Activated naive CD8-positive, alpha-beta T cell treated with anti-CD3 and anti-CD28 coated beads, Interleukin-2, amount 50 U/mL, for 24 hours (primary cell): ENCODE data around the gene DYSF.

Source experiments
- ATAC-seq: fragments of 150-1000 bp; cut with Tn5 transposase; one replicate; pipeline ENCODE4 v1.10.0; 2021
- DNase-seq: peaks from one replicate; pipeline ENCODE4 v3.0.0; 2021
- H3K27ac Mint-ChIP-seq: one replicate; pipeline ENCODE4 v1.8.0; 2021; ENCODE audit warnings: mild to moderate bottlenecking, mixed read lengths
- H3K27me3 Mint-ChIP-seq: one replicate; pipeline ENCODE4 v1.8.0; 2021; ENCODE audit warnings: mixed read lengths
- H3K36me3 Mint-ChIP-seq: one replicate; pipeline ENCODE4 v1.8.0; 2021; ENCODE audit warnings: low read depth, mixed read lengths
- H3K4me1 Mint-ChIP-seq: one replicate; pipeline ENCODE4 v1.8.0; 2021; ENCODE audit warnings: mixed read lengths
- H3K4me3 Mint-ChIP-seq: one replicate; pipeline ENCODE4 v1.8.0; 2021; ENCODE audit warnings: mild to moderate bottlenecking, moderate library complexity, mixed read lengths
- H3K9me3 Mint-ChIP-seq: one replicate; pipeline ENCODE4 v1.8.0; 2021; ENCODE audit warnings: mixed read lengths

DYSF gene

GRCh38 chr2:71620116-71620515, 166.8 kb downstream of the DYSF start:
- Mint-ChIP-seq H3K4me3 (no peak overlapping the region), H3K9me3 (no peaks in the 10 kb centered on the region), H3K36me3 (no peaks in the 10 kb centered on the region), H3K4me1 (no peaks in the 10 kb centered on the region), H3K27me3 (peaks cover 3% of the 10 kb centered on the region), H3K27ac (no peak overlapping the region)
- ATAC-seq, result no peak
- no peak for DNase-seq

GRCh38 chr2:71620851-71621251, 167.5 kb downstream of the DYSF start:
- H3K4me3 Mint-ChIP-seq, result no peak overlapping the region
- no peaks in the 10 kb centered on the region for H3K4me1 Mint-ChIP-seq
- ATAC-seq (no peak), DNase-seq (no peak)
- no peak overlapping the region for H3K27ac Mint-ChIP-seq
- H3K9me3 Mint-ChIP-seq, result no peaks in the 10 kb centered on the region
- H3K36me3 Mint-ChIP-seq, result no peaks in the 10 kb centered on the region
- H3K27me3 Mint-ChIP-seq, result peaks cover 2% of the 10 kb centered on the region

- no peak overlapping the region for H3K27ac Mint-ChIP-seq
Measured at GRCh38 chr2:71629273-71629672, 175.9 kb downstream of the DYSF start.

GRCh38 chr2:71629771-71630453, 176.6 kb downstream of the DYSF start:
- Mint-ChIP-seq H3K36me3 (no peaks in the 10 kb centered on the region), H3K27ac (no peak overlapping the region), H3K4me1 (no peaks in the 10 kb centered on the region)

More at GRCh38 chr2:71629273-71629672, 175.9 kb downstream of the DYSF start:
- no peaks in the 10 kb centered on the region for H3K36me3 Mint-ChIP-seq
- H3K4me3 Mint-ChIP-seq, result no peak overlapping the region
- no peaks in the 10 kb centered on the region for H3K9me3 Mint-ChIP-seq
- no peaks in the 10 kb centered on the region for H3K4me1 Mint-ChIP-seq
- DNase-seq, result no peak
- ATAC-seq, result no peak
- H3K27me3 Mint-ChIP-seq, result peaks cover 11% of the 10 kb centered on the region

GRCh38 chr2:71630454-71631328, 177.3 kb downstream of the DYSF start:
- no peak for DNase-seq
- no peaks in the 10 kb centered on the region for H3K9me3 Mint-ChIP-seq
- peaks cover 13% of the 10 kb centered on the region for H3K27me3 Mint-ChIP-seq
- ATAC-seq, result no peak
- no peak overlapping the region for H3K4me3 Mint-ChIP-seq
- no peaks in the 10 kb centered on the region for H3K36me3 Mint-ChIP-seq
- no peaks in the 10 kb centered on the region for H3K4me1 Mint-ChIP-seq
- no peak overlapping the region for H3K27ac Mint-ChIP-seq

More at GRCh38 chr2:71629771-71630453, 176.6 kb downstream of the DYSF start:
- no peak for ATAC-seq
- Mint-ChIP-seq H3K4me3 (no peak overlapping the region), H3K9me3 (no peaks in the 10 kb centered on the region), H3K27me3 (peaks cover 13% of the 10 kb centered on the region)
- DNase-seq, result no peak

- Mint-ChIP-seq H3K36me3 (no peaks in the 10 kb centered on the region), H3K9me3 (no peaks in the 10 kb centered on the region), H3K4me1 (no peaks in the 10 kb centered on the region), H3K27me3 (peaks cover 13% of the 10 kb centered on the region), H3K4me3 (no peak overlapping the region), H3K27ac (no peak overlapping the region)
- no peak for DNase-seq
- no peak for ATAC-seq
Measured at GRCh38 chr2:71631411-71631931, 178.1 kb downstream of the DYSF start.

GRCh38 chr2:71633086-71633485, 179.7 kb downstream of the DYSF start:
- Mint-ChIP-seq H3K27ac (no peak overlapping the region), H3K27me3 (peaks cover 13% of the 10 kb centered on the region), H3K4me3 (no peak overlapping the region), H3K4me1 (no peaks in the 10 kb centered on the region), H3K36me3 (no peaks in the 10 kb centered on the region), H3K9me3 (no peaks in the 10 kb centered on the region)
- no peak for ATAC-seq
- no peak for DNase-seq

- no peaks in the 10 kb centered on the region for H3K9me3 Mint-ChIP-seq
- no peaks in the 10 kb centered on the region for H3K36me3 Mint-ChIP-seq
- no peaks in the 10 kb centered on the region for H3K4me1 Mint-ChIP-seq
Measured at GRCh38 chr2:71634567-71634966, 181.2 kb downstream of the DYSF start.

GRCh38 chr2:71635798-71636197, 182.4 kb downstream of the DYSF start:
- H3K36me3 Mint-ChIP-seq, result no peaks in the 10 kb centered on the region
- DNase-seq, result no peak
- no peak for ATAC-seq
- no peak overlapping the region for H3K4me3 Mint-ChIP-seq
- no peaks in the 10 kb centered on the region for H3K9me3 Mint-ChIP-seq
- H3K4me1 Mint-ChIP-seq, result no peaks in the 10 kb centered on the region
- H3K27ac Mint-ChIP-seq, result no peak overlapping the region
- H3K27me3 Mint-ChIP-seq, result peaks cover 12% of the 10 kb centered on the region

More at GRCh38 chr2:71634567-71634966, 181.2 kb downstream of the DYSF start:
- no peak overlapping the region for H3K4me3 Mint-ChIP-seq
- DNase-seq (no peak), ATAC-seq (no peak)
- no peak overlapping the region for H3K27ac Mint-ChIP-seq
- peaks cover 12% of the 10 kb centered on the region for H3K27me3 Mint-ChIP-seq

GRCh38 chr2:71637168-71637567, 183.8 kb downstream of the DYSF start:
- Mint-ChIP-seq H3K9me3 (no peaks in the 10 kb centered on the region), H3K27ac (no peak overlapping the region), H3K4me1 (no peaks in the 10 kb centered on the region), H3K27me3 (peaks cover 12% of the 10 kb centered on the region), H3K4me3 (no peak overlapping the region), H3K36me3 (no peaks in the 10 kb centered on the region)
- no peak for DNase-seq
- ATAC-seq, result no peak

GRCh38 chr2:71637736-71638135, 184.4 kb downstream of the DYSF start:
- Mint-ChIP-seq H3K27me3 (peaks cover 12% of the 10 kb centered on the region), H3K4me3 (no peak overlapping the region), H3K27ac (no peak overlapping the region), H3K4me1 (no peaks in the 10 kb centered on the region), H3K36me3 (no peaks in the 10 kb centered on the region), H3K9me3 (no peaks in the 10 kb centered on the region)
- ATAC-seq, result no peak
- DNase-seq, result no peak

GRCh38 chr2:71639735-71640134, 186.4 kb downstream of the DYSF start:
- Mint-ChIP-seq H3K27me3 (peaks cover 4% of the 10 kb centered on the region), H3K4me3 (no peak overlapping the region), H3K4me1 (no peaks in the 10 kb centered on the region), H3K36me3 (no peaks in the 10 kb centered on the region), H3K27ac (no peak overlapping the region), H3K9me3 (no peaks in the 10 kb centered on the region)
- DNase-seq, result no peak
- no peak for ATAC-seq

GRCh38 chr2:71640489-71640888, 187.1 kb downstream of the DYSF start:
- H3K27me3 Mint-ChIP-seq, result peaks cover 3% of the 10 kb centered on the region
- H3K4me3 Mint-ChIP-seq, result no peak overlapping the region
- no peaks in the 10 kb centered on the region for H3K36me3 Mint-ChIP-seq
- H3K27ac Mint-ChIP-seq, result no peak overlapping the region
- DNase-seq (no peak), ATAC-seq (no peak)
- no peaks in the 10 kb centered on the region for H3K4me1 Mint-ChIP-seq
- no peaks in the 10 kb centered on the region for H3K9me3 Mint-ChIP-seq

- Mint-ChIP-seq H3K4me1 (no peaks in the 10 kb centered on the region), H3K36me3 (no peaks in the 10 kb centered on the region), H3K27me3 (peaks cover 13% of the 10 kb centered on the region), H3K27ac (no peak overlapping the region), H3K9me3 (no peaks in the 10 kb centered on the region), H3K4me3 (no peak overlapping the region)
- ATAC-seq (no peak), DNase-seq (no peak)
Measured at GRCh38 chr2:71643674-71644357, 190.5 kb downstream of the DYSF start.
